Cardiac muscle cell (in vitro differentiated cells and primary cell): ENCODE results near the gene KRT8. TPM values are rescaled to one million over a fixed set of nuclear protein-coding genes. Genes with fewer than 3 reads are reported as not detected.

Experiments used
- DNase-seq, 2 donors: peaks; one replicate each; pipeline versions ENCODE4 v3.0.0 to v3.0.0-alpha.2; 2010 to 2017; ENCODE audit warnings: low read depth in 1 of 2, low spot score in 1 of 2
- H3K27ac ChIP-seq: fragments of 200-600 bp; sonication (generic); 2 replicates; pipeline ENCODE4 v1.5.1; 2016
- H3K27me3 ChIP-seq: fragments of 200-600 bp; sonication (generic); 2 replicates; pipeline ENCODE4 v1.6.0; 2016; ENCODE audit warnings: control low read depth
- H3K36me3 ChIP-seq: fragments of 200-600 bp; sonication (generic); 2 replicates; pipeline ENCODE4 v1.5.1; 2016; ENCODE audit warnings: control low read depth
- H3K4me1 ChIP-seq: fragments of 200-600 bp; sonication (generic); 2 replicates; pipeline ENCODE4 v1.8.1; 2017; ENCODE audit warnings: low read depth, mild to moderate bottlenecking, mixed run types
- H3K4me3 ChIP-seq: fragments of 200-600 bp; sonication (generic); 2 replicates; pipeline ENCODE4 v1.5.1; 2016; ENCODE audit warnings: mild to moderate bottlenecking
- H3K9me3 ChIP-seq: fragments of 200-600 bp; sonication (generic); 2 replicates; pipeline ENCODE4 v1.5.1; 2017; ENCODE audit warnings: low read depth, mild to moderate bottlenecking, control low read depth
- CTCF ChIP-seq: IDR thresholded peaks from 2 replicates; pipeline ENCODE4 v1.5.1; 2012; ENCODE audit warnings: low read depth, mild to moderate bottlenecking, low read length
- polyA plus RNA-seq: library from polyadenylated mRNA; unstranded; fragments of >200 nt; fragmentation: Nextera tagmentation; extraction: Ambion mirVana; gene quantifications from 2 replicates; pipeline ENCODE4 v1.2.1, GENCODE V29; 2016
- total RNA-seq: library from RNA; depleted of rRNA; stranded (reverse); fragments of >200 nt; gene quantifications from 2 replicates; pipeline ENCODE4 v1.2.3, GENCODE V29; 2016

The KRT8 gene
- total and polyA plus RNA-seq, 2 experiments from 2014 or later: 480 to 1,480 TPM

GRCh38 chr12:52927964-52928363, 23.1 kb upstream of the KRT8 start:
- H3K36me3 ChIP-seq: no peaks in the 10 kb centered on the region
- peak overlapping the region; percentile 99 for H3K27ac ChIP-seq
- TF ChIP-seq CTCF: no peak
- H3K4me3 ChIP-seq: no peak overlapping the region
- H3K9me3 ChIP-seq: no peaks in the 10 kb centered on the region
- peaks cover 35% of the 10 kb centered on the region for H3K4me1 ChIP-seq
- no peaks in the 10 kb centered on the region for H3K27me3 ChIP-seq
- no peak for DNase-seq

- H3K36me3 ChIP-seq: no peaks in the 10 kb centered on the region
- H3K27ac ChIP-seq: peak overlapping the region; percentile 99
- H3K9me3 ChIP-seq: no peaks in the 10 kb centered on the region
- no peaks in the 10 kb centered on the region for H3K27me3 ChIP-seq
- peaks cover 41% of the 10 kb centered on the region for H3K4me1 ChIP-seq
- TF ChIP-seq CTCF: no peak
- no peak overlapping the region for H3K4me3 ChIP-seq
- DNase-seq: no peak
Measured at GRCh38 chr12:52926596-52927234, 21.8 kb upstream of the KRT8 start.

- no peak for DNase-seq
- H3K27ac ChIP-seq: peak overlapping the region; percentile 99
Measured at GRCh38 chr12:52925717-52926595, 21.1 kb upstream of the KRT8 start.

GRCh38 chr12:52924764-52925716, 20.2 kb upstream of the KRT8 start:
- Histone ChIP-seq H3K27ac (peak overlapping the region; percentile 99), H3K4me1 (peaks cover 41% of the 10 kb centered on the region), H3K36me3 (no peaks in the 10 kb centered on the region), H3K4me3 (no peak overlapping the region), H3K9me3 (no peaks in the 10 kb centered on the region), H3K27me3 (no peaks in the 10 kb centered on the region)
- no peak for TF ChIP-seq CTCF
- DNase-seq: peak; percentile 84 to 94

More at GRCh38 chr12:52925717-52926595, 21.1 kb upstream of the KRT8 start:
- Histone ChIP-seq H3K36me3 (no peaks in the 10 kb centered on the region), H3K4me3 (no peak overlapping the region), H3K4me1 (peaks cover 41% of the 10 kb centered on the region), H3K9me3 (no peaks in the 10 kb centered on the region), H3K27me3 (no peaks in the 10 kb centered on the region)
- no peak for TF ChIP-seq CTCF

GRCh38 chr12:52921488-52922165, 16.8 kb upstream of the KRT8 start:
- Histone ChIP-seq H3K9me3 (no peaks in the 10 kb centered on the region), H3K4me3 (no peak overlapping the region), H3K4me1 (peaks cover 33% of the 10 kb centered on the region), H3K27ac (no peak overlapping the region), H3K36me3 (no peaks in the 10 kb centered on the region), H3K27me3 (no peaks in the 10 kb centered on the region)
- DNase-seq: peak in 1 of 2 donors; percentile 15
- TF ChIP-seq CTCF: no peak
